ENCODE results near the gene EML1.

Gene EML1

DNA sequence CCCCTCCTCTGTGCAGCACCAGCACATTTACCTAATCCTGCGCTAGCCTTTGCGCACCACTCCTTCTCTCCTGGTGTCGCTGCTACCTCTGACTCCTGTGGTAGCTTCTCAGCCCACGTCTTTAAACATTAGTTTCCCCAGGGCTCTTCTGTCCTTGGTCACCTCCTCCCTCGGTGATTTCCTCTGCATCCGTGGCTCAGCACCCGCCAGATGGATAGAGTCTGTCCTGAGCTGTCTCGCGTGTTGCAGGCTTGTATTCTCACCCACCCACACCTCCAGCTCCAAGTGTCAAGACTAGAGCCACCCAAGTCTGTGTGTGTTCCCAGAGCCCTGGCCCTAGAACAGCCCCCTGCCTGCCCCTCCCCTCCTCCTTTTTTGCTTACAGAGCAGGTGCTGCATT is 83.2 kb downstream of the EML1 start:
- no peak for DNase-seq

GRCh38 chr14:99878563-99878962 is 85.3 kb downstream of the EML1 start:
- no peak for DNase-seq

GRCh38 chr14:99879401-99880295 is 86.4 kb downstream of the EML1 start:
- no peak for DNase-seq

- no peak for DNase-seq
These were observed 87.6 kb downstream of the EML1 start for GRCh38 chr14:99880651-99881420.

- DNase-seq = no peak
These were observed 90.8 kb downstream of the EML1 start for GRCh38 chr14:99883866-99884650.

DNA sequence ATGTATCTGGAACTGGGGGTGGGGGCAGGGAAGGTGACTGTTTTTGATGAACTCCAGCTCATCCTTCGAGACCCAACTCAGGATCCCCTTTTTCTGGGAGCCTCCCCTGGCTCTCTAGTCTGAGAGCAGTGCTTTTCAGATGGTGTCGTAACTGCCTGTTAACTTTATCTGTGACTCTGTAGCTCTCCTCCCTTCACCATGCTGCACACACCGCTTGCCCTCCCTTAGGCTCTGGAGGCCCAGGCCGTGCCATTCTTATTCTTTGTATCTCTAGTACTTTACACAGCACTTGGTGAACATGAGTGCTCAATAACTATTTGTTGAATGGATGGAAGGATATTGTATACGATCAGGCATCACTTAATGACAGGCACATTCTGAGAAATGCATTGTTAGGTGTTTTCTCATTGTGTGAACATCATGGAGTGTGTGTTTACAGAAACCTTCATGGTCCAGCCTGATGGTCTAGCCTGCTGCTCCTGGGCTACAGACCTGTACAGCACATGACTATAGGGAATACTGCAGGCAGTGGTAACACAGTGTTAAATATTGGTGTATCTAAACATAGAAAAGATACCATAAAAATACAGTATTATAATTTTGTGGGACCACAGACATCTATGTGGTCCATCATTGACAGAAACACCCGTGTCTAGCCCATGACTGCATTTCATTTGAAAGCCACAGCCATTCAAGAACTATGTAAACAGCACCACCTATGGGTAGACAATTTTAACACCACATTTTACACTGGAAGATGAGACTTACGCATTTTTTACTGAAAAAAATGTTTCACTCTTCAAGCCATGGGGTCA is 91.8 kb downstream of the EML1 start:
- peak; percentile 60 for DNase-seq

- no peak for DNase-seq
These were observed 92.4 kb downstream of the EML1 start for GRCh38 chr14:99885649-99885958.

DNA sequence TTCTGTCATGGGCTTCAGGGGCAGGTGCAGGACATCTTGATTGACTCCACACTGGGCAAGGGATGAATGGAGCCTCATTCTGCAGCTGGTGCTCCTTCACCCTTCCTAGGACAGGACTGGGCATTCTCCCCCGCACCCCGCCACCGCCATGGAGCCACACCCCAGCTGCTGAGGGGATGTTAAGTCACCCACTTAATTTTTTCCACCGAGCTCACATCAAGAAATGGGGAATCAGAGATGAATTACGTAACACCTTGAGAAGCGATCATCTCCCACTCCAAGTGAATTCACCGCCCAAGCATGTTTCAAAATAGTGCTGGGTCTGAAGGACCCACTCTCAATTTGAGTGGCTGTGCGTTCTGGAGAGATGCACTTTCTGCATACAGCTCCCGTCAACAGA is 94.2 kb downstream of the EML1 start:
- DNase-seq = no peak

GRCh38 chr14:99888149-99888548 is 94.9 kb downstream of the EML1 start:
- no peak for DNase-seq

- DNase-seq = no peak
These were observed 96.1 kb downstream of the EML1 start for GRCh38 chr14:99889268-99889667.

DNA sequence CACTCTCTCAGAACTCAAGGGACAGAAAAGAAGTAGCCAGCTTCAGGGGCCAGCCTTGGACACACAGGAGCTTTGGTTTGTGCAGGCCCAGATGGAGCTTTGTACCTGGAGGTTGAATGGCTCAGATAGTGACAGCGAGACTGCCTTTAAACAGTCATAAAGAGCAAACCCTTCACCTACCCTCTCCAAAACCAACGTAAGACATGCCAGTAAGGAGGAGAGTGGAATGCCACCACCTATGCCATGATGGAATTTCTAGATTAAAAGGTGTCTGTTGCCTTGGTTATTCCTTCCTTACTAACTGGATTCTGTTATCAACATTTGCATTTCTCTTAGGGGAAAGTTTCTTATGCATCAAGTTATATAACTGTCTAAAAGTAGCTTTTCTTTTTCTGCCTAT is 98.1 kb downstream of the EML1 start:
- no peak for DNase-seq

DNA sequence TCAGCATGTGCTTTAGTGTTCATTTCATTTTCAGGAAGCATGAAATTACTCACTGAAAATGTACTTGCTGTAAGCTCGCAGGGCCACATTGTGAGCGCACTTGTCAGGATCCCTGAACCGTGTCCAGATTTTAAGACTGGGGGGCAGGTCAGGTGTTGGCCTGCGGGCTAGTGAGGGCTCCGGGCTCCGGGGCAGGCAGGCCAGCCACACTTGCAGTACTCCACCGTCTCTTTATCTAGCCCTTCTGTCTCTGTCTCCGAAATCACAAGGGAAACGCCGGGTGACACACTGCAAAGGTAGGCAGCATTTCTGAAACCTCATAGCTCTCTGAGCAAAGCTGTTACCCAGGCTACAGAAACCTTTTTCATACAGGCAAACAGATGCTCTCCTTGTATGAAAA is 98.7 kb downstream of the EML1 start:
- no peak for DNase-seq

GRCh38 chr14:99892406-99892805 is 99.2 kb downstream of the EML1 start:
- no peak for DNase-seq

- no peak for DNase-seq
These were observed 103.1 kb downstream of the EML1 start for GRCh38 chr14:99896361-99896760.

GRCh38 chr14:99899578-99900178 is 106.5 kb downstream of the EML1 start:
- peak; percentile 40 for DNase-seq

GRCh38 chr14:99902925-99903324 is 109.7 kb downstream of the EML1 start:
- no peak for DNase-seq

DNA sequence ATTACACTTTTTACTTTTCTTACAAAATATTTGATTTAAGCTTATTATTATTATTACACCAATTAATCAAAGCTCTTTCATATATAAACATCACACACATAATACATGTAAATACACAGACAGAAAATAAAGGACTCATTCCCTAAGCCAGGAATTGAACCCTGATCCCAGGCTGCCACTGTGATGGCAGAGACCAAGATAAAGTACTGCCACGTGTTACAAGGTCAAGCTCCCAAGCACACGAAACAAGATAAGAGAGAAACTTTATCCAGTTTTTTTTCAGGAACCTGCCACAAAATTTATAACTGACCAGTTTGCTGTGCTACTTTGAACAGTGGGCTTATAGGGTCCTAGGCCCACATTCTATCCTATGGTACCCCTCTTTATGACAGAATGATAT is 111.3 kb downstream of the EML1 start:
- DNase-seq = no peak

- DNase-seq = no peak
These were observed 111.9 kb downstream of the EML1 start for GRCh38 chr14:99905121-99905520.

DNA sequence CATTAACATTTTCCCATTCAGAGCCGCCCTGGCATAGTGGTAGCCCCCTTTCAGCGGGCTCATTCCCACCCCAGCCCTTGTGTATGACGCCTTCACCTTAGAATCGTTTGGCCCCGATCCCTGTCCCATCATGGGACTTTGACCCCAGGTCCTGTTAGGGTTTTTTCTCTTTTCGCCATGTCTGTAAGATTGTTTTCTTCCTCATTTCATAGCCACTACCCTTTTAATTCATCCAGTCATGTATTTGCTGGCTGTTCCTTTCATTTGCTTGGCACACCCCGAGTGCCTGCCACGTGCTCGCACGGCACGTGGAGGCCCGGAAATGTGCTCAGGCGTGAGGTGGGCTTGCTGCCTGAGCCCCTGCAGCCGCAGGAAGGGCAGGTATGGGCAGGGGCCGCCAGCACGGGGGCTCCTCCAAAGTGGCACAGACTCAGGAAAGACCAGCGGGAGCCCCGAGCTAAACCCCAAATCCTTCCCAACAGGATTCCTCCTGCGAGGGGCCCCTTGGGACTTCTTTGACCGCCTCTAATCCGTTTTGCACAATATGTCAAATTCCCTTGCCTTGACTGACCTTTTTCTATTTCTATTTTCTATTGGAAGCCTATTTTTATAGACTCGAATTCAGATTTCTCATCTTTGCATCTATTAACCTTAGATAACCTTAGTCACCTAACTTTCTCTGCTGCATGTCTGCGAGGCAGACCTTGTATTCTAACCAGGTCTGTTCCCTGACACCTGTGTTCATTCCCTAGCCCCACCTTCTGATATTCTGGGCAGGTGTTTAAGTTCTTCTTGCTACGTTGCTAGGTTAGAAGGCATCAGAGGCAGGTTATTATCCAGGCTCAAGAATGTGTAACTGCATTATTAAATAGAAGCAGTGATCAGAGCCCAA is 114.8 kb downstream of the EML1 start:
- DNase-seq = no peak

DNA sequence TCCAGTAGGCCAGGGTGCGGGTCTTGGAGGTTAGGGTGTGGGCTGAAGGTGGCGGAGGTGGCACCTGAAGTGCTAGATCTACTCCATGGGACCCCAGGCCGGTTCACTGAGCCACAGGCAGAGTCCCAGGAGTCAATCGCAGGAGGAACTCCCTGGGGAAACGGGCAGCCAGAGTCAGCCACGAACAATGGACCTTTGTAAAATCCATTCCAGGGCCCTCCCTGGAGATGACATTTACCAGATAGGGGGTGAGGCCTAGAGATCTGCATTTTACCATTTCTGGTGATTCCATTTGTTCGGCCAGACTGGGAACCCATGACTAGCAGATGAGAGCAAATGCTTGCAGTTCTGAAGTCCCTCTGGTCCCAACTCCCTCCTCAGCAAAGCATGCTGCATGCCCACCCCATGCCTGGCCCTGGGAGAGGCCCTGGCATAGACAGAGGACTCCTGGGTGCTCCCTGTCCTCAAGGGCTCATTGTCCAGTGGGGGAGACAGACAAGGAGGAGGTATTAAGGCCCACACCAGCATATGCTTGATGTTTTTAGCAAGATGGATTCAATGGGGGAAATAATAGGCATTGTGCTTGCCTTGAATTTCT is 115.5 kb downstream of the EML1 start:
- DNase-seq = no peak

Data from OCI-M1 (cell line).